GM23338 (cell line): Measurements from ENCODE around the gene ARMH1. TPM values are rescaled to one million over a fixed set of nuclear protein-coding genes. Genes with fewer than 3 reads are reported as not detected.

Experiments
- ATAC-seq: fragments of 200-7000 bp; cut with Tn5 transposase; 3 replicates; pipeline ENCODE4 v1.9.1; 2020
- DNase-seq: peaks from one replicate; pipeline ENCODE4 v3.0.0-alpha.2; 2015; ENCODE audit warnings: low spot score
- H2AFZ ChIP-seq: fragments of 200-600 bp; sonication (generic); 2 replicates; pipeline ENCODE4 v1.8.0; 2016; ENCODE audit warnings: antibody characterized with exemption, mild to moderate bottlenecking, moderate library complexity
- H3F3A ChIP-seq: fragments of 200-600 bp; sonication (generic); replicated peaks from 2 replicates; pipeline ENCODE4 v1.8.0; 2017; ENCODE audit warnings: antibody characterized with exemption, mixed run types, low read depth
- H3K27ac ChIP-seq: fragments of 200-600 bp; sonication (generic); 2 replicates; pipeline ENCODE4 v1.6.1; 2016; ENCODE audit warnings: low read depth
- H3K27me3 ChIP-seq: fragments of 200-600 bp; sonication (generic); 2 replicates; pipeline ENCODE4 v1.8.0; 2016; ENCODE audit warnings: mild to moderate bottlenecking, mixed run types, moderate library complexity; ENCODE audit not compliant: insufficient read depth
- H3K36me3 ChIP-seq: fragments of 200-600 bp; sonication (generic); 2 replicates; pipeline ENCODE4 v1.8.0; 2016; ENCODE audit warnings: mild to moderate bottlenecking; ENCODE audit not compliant: insufficient read depth
- H3K4me1 ChIP-seq: fragments of 200-600 bp; sonication (generic); 2 replicates; pipeline ENCODE4 v1.8.0; 2016; ENCODE audit warnings: mild to moderate bottlenecking, moderate library complexity; ENCODE audit not compliant: insufficient read depth
- H3K4me2 ChIP-seq: fragments of 200-600 bp; sonication (generic); 2 replicates; pipeline ENCODE4 v1.7.1; 2017; ENCODE audit warnings: mixed run types
- H3K4me3 ChIP-seq: fragments of 200-600 bp; sonication (generic); 2 replicates; pipeline ENCODE4 v1.6.1; 2016; ENCODE audit warnings: mixed run types
- H3K79me2 ChIP-seq: fragments of 200-600 bp; sonication (generic); replicated peaks from 2 replicates; pipeline ENCODE4 v1.8.0; 2017; ENCODE audit warnings: mild to moderate bottlenecking; ENCODE audit not compliant: insufficient read depth
- H3K9me2 ChIP-seq: fragments of 200-600 bp; sonication (generic); 2 replicates; pipeline ENCODE4 v1.8.0; 2017; ENCODE audit not compliant: insufficient read depth
- H4K20me1 ChIP-seq: fragments of 200-600 bp; sonication (generic); replicated peaks from 2 replicates; pipeline ENCODE4 v1.8.0; 2017; ENCODE audit warnings: mild to moderate bottlenecking; ENCODE audit not compliant: insufficient read depth
- H3K27ac Mint-ChIP-seq: 2 replicates; pipeline ENCODE4 v1.8.0; 2020; ENCODE audit warnings: inconsistent platforms, mild to moderate bottlenecking, moderate library complexity, mixed read lengths
- H3K27me3 Mint-ChIP-seq: 3 replicates; pipeline ENCODE4 v1.8.0; 2022; ENCODE audit warnings: low read depth, mild to moderate bottlenecking, moderate library complexity, mixed read lengths, inconsistent platforms; ENCODE audit not compliant: insufficient read depth, poor library complexity
- H3K36me3 Mint-ChIP-seq: 3 replicates; pipeline ENCODE4 v1.8.0; 2021; ENCODE audit warnings: low read depth, mild to moderate bottlenecking, inconsistent platforms, moderate library complexity, mixed read lengths
- H3K4me1 Mint-ChIP-seq: 3 replicates; pipeline ENCODE4 v1.8.0; 2020; ENCODE audit warnings: mild to moderate bottlenecking, inconsistent platforms, mixed read lengths
- H3K4me3 Mint-ChIP-seq: 3 replicates; pipeline ENCODE4 v1.8.0; 2021; ENCODE audit warnings: moderate library complexity, mild to moderate bottlenecking, inconsistent platforms, mixed read lengths
- H3K9me3 Mint-ChIP-seq: 3 replicates; pipeline ENCODE4 v1.8.0; 2020; ENCODE audit warnings: moderate library complexity, mild to moderate bottlenecking, inconsistent platforms, mixed read lengths
- EZH2 ChIP-seq: fragments of 200-600 bp; sonication (generic); IDR thresholded peaks from one replicate; pipeline ENCODE4 v1.8.0; 2017; ENCODE audit warnings: antibody characterized with exemption, mild to moderate bottlenecking, low read depth; ENCODE audit not compliant: unreplicated experiment
- EZH2phosphoT487 ChIP-seq: fragments of 200-600 bp; sonication (generic); IDR thresholded peaks from one replicate; pipeline ENCODE4 v1.8.1; 2018; ENCODE audit warnings: antibody characterized with exemption; ENCODE audit not compliant: unreplicated experiment
- JUNB ChIP-seq: IDR thresholded peaks from one replicate; pipeline ENCODE4 v1.6.1; 2016; ENCODE audit warnings: antibody characterized with exemption; ENCODE audit not compliant: unreplicated experiment
- NANOG ChIP-seq: IDR thresholded peaks from 2 replicates; pipeline ENCODE4 v1.6.1; 2016; ENCODE audit warnings: antibody characterized with exemption, borderline replicate concordance
- REST ChIP-seq: IDR thresholded peaks from one replicate; pipeline ENCODE4 v1.6.1; 2018; ENCODE audit warnings: antibody characterized with exemption; ENCODE audit not compliant: unreplicated experiment
- STAT1 ChIP-seq: IDR thresholded peaks from one replicate; pipeline ENCODE4 v1.6.1; 2016; ENCODE audit warnings: antibody characterized with exemption; ENCODE audit not compliant: unreplicated experiment
- ZNF462 ChIP-seq: fragments of 250-450 bp; sonication (Bioruptor Pico); IDR thresholded peaks from 2 replicates; pipeline ENCODE4 v1.5.0; 2020; ENCODE audit warnings: mild to moderate bottlenecking, moderate library complexity
- polyA plus RNA-seq: library from polyadenylated mRNA; unstranded; fragments of >200 nt; fragmentation: Nextera tagmentation; extraction: Ambion mirVana; gene quantifications from 2 replicates; pipeline ENCODE4 v1.2.1, GENCODE V29; 2016
- total RNA-seq: library from RNA; depleted of rRNA; stranded (reverse); fragments of >200 nt; shearing (Covaris generic); gene quantifications from 2 replicates; pipeline ENCODE4 v1.2.3, GENCODE V29; 2014

The ARMH1 gene
- total and polyA plus RNA-seq, 2 experiments from 2014 or later = 0.31 TPM; not detected in 1

- no peak for TF ChIP-seq REST
- TF ChIP-seq JUNB = no peak
- no peak for TF ChIP-seq ZNF462
These were observed 3.6 kb downstream of the ARMH1 start (continued) for GRCh38 chr1:44678120-44678519.

- no peak overlapping the region for H3K4me2 ChIP-seq
- no peaks in the 10 kb centered on the region for H3K36me3 ChIP-seq
- H3K4me1 ChIP-seq = peaks cover 27% of the 10 kb centered on the region
- no peak for ATAC-seq
- 0 out of 2 replicates have a peak, but pooled peaks cover 8% of the 10 kb centered on the region for H3F3A ChIP-seq
- no peak for DNase-seq
- no peaks in the 10 kb centered on the region for H3K9me3 Mint-ChIP-seq
- H3K4me1 Mint-ChIP-seq = peaks cover 21% of the 10 kb centered on the region
- H3K27me3 ChIP-seq = no peaks in the 10 kb centered on the region
- no peak overlapping the region for H2AFZ ChIP-seq
- no peak overlapping the region for H3K4me3 ChIP-seq
- H3K27ac ChIP-seq = no peak overlapping the region
- peaks cover 3% of the 10 kb centered on the region; the same call in 1 of the 2 replicates for H4K20me1 ChIP-seq
- no peaks in the 10 kb centered on the region for H3K79me2 ChIP-seq
- H3K36me3 Mint-ChIP-seq = no peaks in the 10 kb centered on the region; the same call in 2 of the 3 replicates
- no peak overlapping the region for H3K27ac Mint-ChIP-seq
- H3K27me3 Mint-ChIP-seq = peaks cover 8% of the 10 kb centered on the region
- no peaks in the 10 kb centered on the region for H3K9me2 ChIP-seq
- H3K4me3 Mint-ChIP-seq = no peak overlapping the region
- TF ChIP-seq STAT1 (no peak), EZH2phosphoT487 (no peak), JUNB (no peak), EZH2 (no peak), REST (no peak), NANOG (no peak)
These were observed 4.1 kb downstream of the ARMH1 start for GRCh38 chr1:44678626-44679025.
